ENCODE data around the gene ITIH3. TPM values are rescaled to one million over a fixed set of nuclear protein-coding genes. Genes with fewer than 3 reads are reported as not detected.
A peak's percentile ranks its signal among the peaks of the same experiment; 100 is the strongest.

ITIH3 gene
- not detected for total RNA-seq

GRCh38 chr3:52794612-52795099, at the start of gene ITIH3:
Gene ITIH3, plus strand, starts transcription at chr3:52794796. Its CDS starts 8 bp downstream, at chr3:52794804.
- Mint-ChIP-seq H3K36me3 (ENCODE audit: low read depth) (no peaks in the 10 kb centered on the region), H3K4me1 (no peaks in the 10 kb centered on the region), H3K27ac (no peak within 1 kb of the TSS), H3K27me3 (no peaks in the 10 kb centered on the region), H3K4me3 (no peak within 1 kb of the TSS), H3K9me3 (no peaks in the 10 kb centered on the region)
- CTCF ChIA-PET: no interaction called here
- POLR2A ChIA-PET: no interaction called here
- DNase-seq: no peak

- Mint-ChIP-seq H3K27me3 (no peaks in the 10 kb centered on the region), H3K9me3 (no peaks in the 10 kb centered on the region), H3K4me1 (no peaks in the 10 kb centered on the region), H3K27ac (peak overlapping the region; percentile 26), H3K4me3 (no peak overlapping the region), H3K36me3 (ENCODE audit: low read depth) (peaks cover 31% of the 10 kb centered on the region)
- ChIA-PET CTCF (no interaction called here), POLR2A (no interaction called here)
- DNase-seq: no peak
Measured at GRCh38 chr3:52752045-52752660, 42.4 kb upstream of the ITIH3 start.

GRCh38 chr3:52754373-52754772, 40.2 kb upstream of the ITIH3 start:
- Mint-ChIP-seq H3K27me3 (no peaks in the 10 kb centered on the region), H3K27ac (no peak overlapping the region), H3K4me1 (no peaks in the 10 kb centered on the region), H3K36me3 (ENCODE audit: low read depth) (peaks cover 32% of the 10 kb centered on the region), H3K4me3 (no peak overlapping the region), H3K9me3 (no peaks in the 10 kb centered on the region)
- DNase-seq: no peak
- POLR2A ChIA-PET: no interaction called here
- CTCF ChIA-PET: no interaction called here

- Mint-ChIP-seq H3K27me3 (no peaks in the 10 kb centered on the region), H3K4me1 (no peaks in the 10 kb centered on the region), H3K27ac (no peak overlapping the region), H3K4me3 (no peak overlapping the region), H3K9me3 (no peaks in the 10 kb centered on the region), H3K36me3 (ENCODE audit: low read depth) (peaks cover 30% of the 10 kb centered on the region)
- no peak for DNase-seq
- ChIA-PET POLR2A (no interaction called here), CTCF (no interaction called here)
Measured at GRCh38 chr3:52756141-52756540, 38.5 kb upstream of the ITIH3 start.

- Mint-ChIP-seq H3K9me3 (no peaks in the 10 kb centered on the region), H3K4me3 (no peak overlapping the region), H3K4me1 (no peaks in the 10 kb centered on the region), H3K27me3 (no peaks in the 10 kb centered on the region), H3K27ac (no peak overlapping the region), H3K36me3 (ENCODE audit: low read depth) (peaks cover 44% of the 10 kb centered on the region)
- ChIA-PET CTCF (no interaction called here), POLR2A (no interaction called here)
- no peak for DNase-seq
Measured at GRCh38 chr3:52763466-52763865, 31.1 kb upstream of the ITIH3 start.

GRCh38 chr3:52769786-52770455, 24.7 kb upstream of the ITIH3 start:
- H3K27ac Mint-ChIP-seq: no peak overlapping the region
- H3K9me3 Mint-ChIP-seq: no peaks in the 10 kb centered on the region
- H3K36me3 Mint-ChIP-seq (ENCODE audit: low read depth): peaks cover 12% of the 10 kb centered on the region
- CTCF ChIA-PET: interaction anchor here (2.0 kb wide), 1 partner anchor 122 kb away, joined by 4 read pairs; no protein-coding TSS in a partner anchor
- H3K4me3 Mint-ChIP-seq: peak overlapping the region; percentile 81
- peaks cover 23% of the 10 kb centered on the region for H3K4me1 Mint-ChIP-seq
- H3K27me3 Mint-ChIP-seq: no peaks in the 10 kb centered on the region
- no peak for DNase-seq
- POLR2A ChIA-PET: interaction anchor here (1.1 to 1.6 kb wide), 4 partner anchors 10 to 123 kb away, joined by 3 to 10 read pairs (median 6); partner anchors contain the start of gene PBRM1

- Mint-ChIP-seq H3K9me3 (no peaks in the 10 kb centered on the region), H3K27me3 (no peaks in the 10 kb centered on the region), H3K4me1 (peaks cover 23% of the 10 kb centered on the region), H3K4me3 (peak within 1 kb of the TSS; percentile 81), H3K27ac (peak within 1 kb of the TSS; percentile 73), H3K36me3 (ENCODE audit: low read depth) (peaks cover 7% of the 10 kb centered on the region)
- peak; percentile 89 for DNase-seq
- POLR2A ChIA-PET: interaction anchor here (0.6 to 2.1 kb wide), 11 partner anchors 10 to 275 kb away, joined by 3 to 10 read pairs (median 5); partner anchors contain the start of genes PBRM1 and SFMBT1
- CTCF ChIA-PET: interaction anchor here (0.8 to 2.0 kb wide), 6 partner anchors 23 to 164 kb away, joined by 3 to 7 read pairs (median 3); no protein-coding TSS in a partner anchor
Measured at GRCh38 chr3:52770496-52771333, 23.9 kb upstream of the ITIH3 start, which contains the start of gene NEK4. Gene NEK4, minus strand, starts transcription at chr3:52770940. Its CDS starts 194 bp downstream, at chr3:52770746.

GRCh38 chr3:52771334-52771681, 23.3 kb upstream of the ITIH3 start:
- CTCF ChIA-PET: interaction anchor here (0.6 to 2.0 kb wide), 8 partner anchors 23 to 164 kb away, joined by 3 to 7 read pairs (median 3); no protein-coding TSS in a partner anchor
- POLR2A ChIA-PET: interaction anchor here (0.6 to 2.1 kb wide), 10 partner anchors 9 to 275 kb away, joined by 3 to 10 read pairs (median 5); partner anchors contain the start of gene SFMBT1

GRCh38 chr3:52771702-52772101, 22.9 kb upstream of the ITIH3 start:
- POLR2A ChIA-PET: interaction anchor here (0.6 to 2.1 kb wide), 9 partner anchors 9 to 274 kb away, joined by 3 to 10 read pairs (median 5); partner anchors contain the start of gene SFMBT1
- CTCF ChIA-PET: interaction anchor here (0.6 to 2.0 kb wide), 7 partner anchors 24 to 163 kb away, joined by 3 to 7 read pairs (median 3); no protein-coding TSS in a partner anchor
- H3K36me3 Mint-ChIP-seq (ENCODE audit: low read depth): peaks cover 4% of the 10 kb centered on the region

More at GRCh38 chr3:52771334-52771681, 23.3 kb upstream of the ITIH3 start:
- peak overlapping the region; percentile 73 for H3K27ac Mint-ChIP-seq
- H3K9me3 Mint-ChIP-seq: no peaks in the 10 kb centered on the region
- no peaks in the 10 kb centered on the region for H3K27me3 Mint-ChIP-seq
- H3K36me3 Mint-ChIP-seq (ENCODE audit: low read depth): peaks cover 4% of the 10 kb centered on the region
- peak overlapping the region; percentile 81 for H3K4me3 Mint-ChIP-seq
- DNase-seq: no peak
- peaks cover 23% of the 10 kb centered on the region for H3K4me1 Mint-ChIP-seq

GRCh38 chr3:52773361-52774065, 21.1 kb upstream of the ITIH3 start:
- no peaks in the 10 kb centered on the region for H3K27me3 Mint-ChIP-seq
- H3K4me1 Mint-ChIP-seq: peaks cover 23% of the 10 kb centered on the region
- CTCF ChIA-PET: no interaction called here
- POLR2A ChIA-PET: no interaction called here
- H3K9me3 Mint-ChIP-seq: no peaks in the 10 kb centered on the region
- no peaks in the 10 kb centered on the region for H3K36me3 Mint-ChIP-seq (ENCODE audit: low read depth)
- no peak for DNase-seq
- H3K4me3 Mint-ChIP-seq: no peak overlapping the region
- no peak overlapping the region for H3K27ac Mint-ChIP-seq

More at GRCh38 chr3:52771702-52772101, 22.9 kb upstream of the ITIH3 start:
- H3K27ac Mint-ChIP-seq: peak overlapping the region; percentile 18
- H3K4me3 Mint-ChIP-seq: peak overlapping the region; percentile 81
- H3K4me1 Mint-ChIP-seq: peaks cover 23% of the 10 kb centered on the region
- no peak for DNase-seq
- no peaks in the 10 kb centered on the region for H3K9me3 Mint-ChIP-seq
- no peaks in the 10 kb centered on the region for H3K27me3 Mint-ChIP-seq

- H3K27ac Mint-ChIP-seq: no peak overlapping the region
- CTCF ChIA-PET: no interaction called here
- H3K27me3 Mint-ChIP-seq: no peaks in the 10 kb centered on the region
- H3K4me1 Mint-ChIP-seq: peaks cover 20% of the 10 kb centered on the region
- no peaks in the 10 kb centered on the region for H3K9me3 Mint-ChIP-seq
- POLR2A ChIA-PET: interaction anchor here (0.6 kb wide), 1 partner anchor 9 kb away, joined by 3 read pairs; no protein-coding TSS in a partner anchor
- no peaks in the 10 kb centered on the region for H3K36me3 Mint-ChIP-seq (ENCODE audit: low read depth)
- no peak for DNase-seq
- no peak overlapping the region for H3K4me3 Mint-ChIP-seq
Measured at GRCh38 chr3:52774066-52774713, 20.4 kb upstream of the ITIH3 start.

Data from activated CD4-positive, alpha-beta memory T cell treated with anti-CD3 and anti-CD28 coated beads, Interleukin-2, amount 10 ng/mL, durations not matched to agents 7 days and 5 days (primary cell).